GM12878 (cell line): ENCODE results near the gene DOCK1. TPM values are rescaled to one million over a fixed set of nuclear protein-coding genes. Genes with fewer than 3 reads are reported as not detected.

Experiments used
- ATAC-seq: fragments of 200-7000 bp; cut with Tn5 transposase; 3 replicates; pipeline ENCODE4 v1.9.1; 2020; ENCODE audit warnings: mild to moderate bottlenecking, moderate library complexity
- BruUV-seq: library from RNA; stranded (reverse); fragments of 400-500 nt; replicated peaks from 2 replicates; lab custom pipeline; 2021; lab: Mats Ljungman, UMichigan
- CTCF ChIA-PET: fragments of 300-600 bp; sonication (Branson Sonifier 250); formaldehyde crosslinking; extraction: SDS; loops from one replicate; lab custom pipeline; 2021; ENCODE audit warnings: inconsistent platforms; lab: Yijun Ruan, JAX
- POLR2A ChIA-PET: fragments of 350-600 bp; formaldehyde crosslinking; extraction: SDS; loops from one replicate; lab custom pipeline; 2021; ENCODE audit warnings: inconsistent platforms; lab: Charles Lee
- RAD21 ChIA-PET: fragments of 300-600 bp; sonication (Branson Sonifier 250); formaldehyde crosslinking; loops from one replicate; lab custom pipeline; 2023; ENCODE audit warnings: antibody characterized with exemption; ENCODE audit not compliant: unreplicated experiment; lab: Charles Lee
- SMC1A ChIA-PET: fragments of 300-600 bp; sonication (Branson Sonifier 250); formaldehyde crosslinking; loops from one replicate; lab custom pipeline; 2023; ENCODE audit not compliant: unreplicated experiment, uncharacterized antibody; lab: Charles Lee
- DNase-seq: peaks from one replicate; pipeline ENCODE4 v3.0.0-alpha.2; 2011; ENCODE audit warnings: low read depth, low spot score
- FAIRE-seq: peaks from 3 replicates; lab custom pipeline; 2011; peaks lifted over from hg19 to GRCh38; lab: Jason Lieb, UNC
- H2AFZ ChIP-seq: 2 replicates; pipeline ENCODE4 v1.6.0; 2011; ENCODE audit warnings: low read depth, low read length, control low read depth; ENCODE audit not compliant: control insufficient read depth
- H3K27ac ChIP-seq: 2 replicates; pipeline ENCODE4 v1.5.1; 2011; ENCODE audit warnings: control low read depth; ENCODE audit not compliant: control insufficient read depth, insufficient read depth
- H3K27me3 ChIP-seq, 2 experiments: replicated peaks in 1 of 2; 2 replicates each; pipeline versions ENCODE4 v1.6.0 to v1.6.1; 2011; ENCODE audit warnings: low read length in 1 of 2; ENCODE audit not compliant: control insufficient read depth in 2 of 2, insufficient read depth in 2 of 2
- H3K36me3 ChIP-seq, 2 experiments: 2 replicates each; pipeline ENCODE4 v1.5.1; 2011; ENCODE audit warnings: low read length in 1 of 2; ENCODE audit not compliant: control insufficient read depth in 2 of 2, insufficient read depth in 2 of 2
- H3K4me1 ChIP-seq: 2 replicates; pipeline ENCODE4 v1.6.1; 2011; ENCODE audit warnings: mild to moderate bottlenecking, low read length, moderate library complexity, mixed read lengths; ENCODE audit not compliant: control insufficient read depth, insufficient read depth
- H3K4me2 ChIP-seq: 2 replicates; pipeline ENCODE4 v1.6.0; 2011; ENCODE audit warnings: control low read depth; ENCODE audit not compliant: control insufficient read depth, insufficient read depth
- H3K4me3 ChIP-seq: fragments of 200-600 bp; sonication (generic); 2 replicates; pipeline ENCODE4 v1.5.1; 2016
- H3K79me2 ChIP-seq: 2 replicates; pipeline ENCODE4 v1.6.0; 2011; ENCODE audit warnings: low read length; ENCODE audit not compliant: control insufficient read depth, insufficient read depth
- H3K9ac ChIP-seq: 2 replicates; pipeline ENCODE4 v1.8.0; 2011; ENCODE audit warnings: low read length, control low read depth, mixed read lengths; ENCODE audit not compliant: control insufficient read depth, insufficient read depth
- H3K9me3 ChIP-seq: replicated peaks from 3 replicates; pipeline ENCODE4 v1.5.1; 2011; ENCODE audit warnings: mild to moderate bottlenecking, low read length; ENCODE audit not compliant: control insufficient read depth, insufficient read depth
- H4K20me1 ChIP-seq: 2 replicates; pipeline ENCODE4 v1.6.0; 2011; ENCODE audit not compliant: control insufficient read depth, insufficient read depth
- ATF7 ChIP-seq: fragments of 450-650 bp; IDR thresholded peaks from 2 replicates; pipeline ENCODE4 v1.6.1; 2016; ENCODE audit warnings: low read depth, mild to moderate bottlenecking
- BCLAF1 ChIP-seq: fragments of 450-650 bp; IDR thresholded peaks from 2 replicates; pipeline ENCODE4 v1.6.1; 2017; ENCODE audit warnings: antibody characterized with exemption, mild to moderate bottlenecking, moderate library complexity
- BMI1 ChIP-seq: fragments of 450-650 bp; IDR thresholded peaks from 2 replicates; pipeline ENCODE4 v1.6.1; 2016; ENCODE audit warnings: mild to moderate bottlenecking, moderate library complexity, borderline replicate concordance
- CHD1 ChIP-seq: IDR thresholded peaks from 2 replicates; pipeline ENCODE4 v1.6.1; 2012; ENCODE audit warnings: low read depth, low read length, improper control_type of control experiment
- HCFC1 ChIP-seq: fragments of 150-350 bp; IDR thresholded peaks from 2 replicates; pipeline ENCODE4 v1.6.1; 2014; ENCODE audit warnings: low read length
- JUNB ChIP-seq: IDR thresholded peaks from 2 replicates; pipeline ENCODE4 v1.6.1; 2016; ENCODE audit warnings: antibody characterized with exemption, mild to moderate bottlenecking
- MXI1 ChIP-seq: fragments of 150-350 bp; IDR thresholded peaks from 2 replicates; pipeline ENCODE4 v1.6.1; 2011; ENCODE audit warnings: low read depth, mild to moderate bottlenecking, inconsistent platforms, low read length, improper control_type of control experiment
- NBN ChIP-seq: fragments of 450-650 bp; IDR thresholded peaks from 2 replicates; pipeline ENCODE4 v1.6.1; 2016
- NR2F1 ChIP-seq: fragments of 450-650 bp; conservative IDR thresholded peaks from 2 replicates; pipeline ENCODE4 v1.6.1; 2017; ENCODE audit warnings: mild to moderate bottlenecking
- PAX5 ChIP-seq: IDR thresholded peaks from 2 replicates; pipeline ENCODE4 v1.6.1; 2011; ENCODE audit warnings: low read depth, low read length, borderline replicate concordance
- PRDM15 ChIP-seq: fragments of 450-650 bp; formaldehyde crosslinking; IDR thresholded peaks from 2 replicates; pipeline ENCODE4 v1.4.0; 2020; ENCODE audit warnings: mild to moderate bottlenecking, moderate library complexity
- SKIL ChIP-seq: fragments of 450-650 bp; IDR thresholded peaks from 2 replicates; pipeline ENCODE4 v1.6.1; 2017; ENCODE audit warnings: mild to moderate bottlenecking, low read depth, inconsistent platforms; ENCODE audit not compliant: poor library complexity, severe bottlenecking
- SUZ12 ChIP-seq: fragments of 200-600 bp; sonication (generic); IDR thresholded peaks from one replicate; pipeline ENCODE4 v1.6.1; 2018; ENCODE audit warnings: antibody characterized with exemption, mild to moderate bottlenecking; ENCODE audit not compliant: unreplicated experiment
- TCF12 ChIP-seq: IDR thresholded peaks from 2 replicates; pipeline ENCODE4 v1.6.1; 2011; ENCODE audit warnings: low read depth, mild to moderate bottlenecking, low read length
- WGBS: methylation state at CpG from one replicate; pipeline ENCODE4 v1.1.6; 2016; ENCODE audit warnings: low lambda C conversion rate; ENCODE audit not compliant: insufficient replicate concordance, insufficient coverage; ENCODE audit errors: missing lambda C conversion rate; 5-methylcytosine and 5-hydroxymethylcytosine counted together
- in situ Hi-C: fragments of 300-500 bp; cut with MboI; formaldehyde crosslinking; loops from 9 replicates; pipeline ENCODE4 v1.14.3; 2018; ENCODE audit warnings: mixed read lengths
- intact Hi-C: fragments of 100-400 bp; cut with micrococcal nuclease; formaldehyde crosslinking; loops from one replicate; pipeline ENCODE4 v1.14.2; 2022; ENCODE audit not compliant: unreplicated experiment
- polyA plus RNA-seq, 11 experiments: library from polyadenylated mRNA; depleted of rRNA in 4 of 11; unstranded in 6 of 11; stranded (reverse) in 5 of 11; fragments of >200 nt; fragmentation: Nextera tagmentation in 4 of 11; fragmentation: Illumina TruSeq in 1 of 11; extraction: Ambion mirVana in 4 of 11; extraction: Trizol in 1 of 11; gene quantifications; 1 replicate in 1 of 11; 2 replicates in 10 of 11; pipeline versions ENCODE4 v1.2.1 to v1.2.3, GENCODE V29; 2011 to 2016; ENCODE audit warnings: inconsistent platforms in 2 of 11, missing spikeins in 2 of 11, low read depth in 1 of 11
- total RNA-seq, 4 experiments: library from RNA; depleted of rRNA in 3 of 4; stranded (reverse); fragments of >200 nt in 3 of 4; fragmentation: Illumina TruSeq in 1 of 4; extraction: Trizol in 1 of 4; gene quantifications; 2 replicates each; pipeline versions ENCODE4 v1.2.1 to v1.2.3, GENCODE V29; 2013 to 2021
- TF ChIP-seq, protein P1 (sequence below): IDR thresholded peaks from 2 replicates; pipeline ENCODE4 v1.6.1; 2011; ENCODE audit warnings: borderline replicate concordance, low read depth, mild to moderate bottlenecking, moderate library complexity, mixed read lengths, low read length; ENCODE audit not compliant: insufficient read depth; ENCODE audit errors: extremely low read length

Gene DOCK1
- total and polyA plus RNA-seq, 10 of the 15 experiments (the other 5 are each of a cell fraction or from before 2014, with no cell fraction given) = 0.05 to 0.18 TPM; not detected in 8

DNA sequence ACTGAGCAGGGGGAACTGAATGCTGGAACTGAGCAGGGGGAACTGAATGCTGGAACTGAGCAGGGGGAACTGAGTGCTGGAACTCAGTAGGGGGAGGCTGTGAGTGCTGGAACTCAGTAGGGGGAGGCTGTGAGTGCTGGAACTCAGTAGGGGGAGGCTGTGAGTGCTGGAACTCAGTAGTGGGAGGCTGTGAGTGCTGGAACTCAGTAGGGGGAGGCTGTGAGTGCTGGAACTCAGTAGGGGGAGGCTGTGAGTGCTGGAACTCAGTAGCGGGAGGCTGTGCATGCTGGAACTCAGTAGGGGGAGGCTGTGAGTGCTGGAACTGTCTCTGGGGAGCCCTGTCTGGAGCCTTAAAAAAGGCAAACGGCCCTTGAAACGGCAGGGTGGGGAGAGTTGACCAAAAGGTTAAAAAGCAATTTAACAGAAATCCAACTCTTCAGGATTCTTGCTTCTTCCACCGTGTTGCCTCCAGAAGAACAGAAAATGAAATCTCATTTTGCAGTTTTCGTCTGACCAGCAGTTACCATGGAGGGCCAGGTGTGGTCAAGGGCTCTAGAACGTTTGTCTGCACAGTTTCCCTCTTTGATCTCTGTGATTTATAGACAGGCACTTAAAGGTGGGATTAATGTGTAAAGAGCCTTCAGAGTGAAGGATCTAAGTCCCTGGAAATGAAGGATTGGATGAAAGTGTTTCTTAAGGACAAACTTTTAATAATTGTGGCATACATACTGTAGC, 19.1 kb downstream of the DOCK1 start:
- in situ Hi-C loops (no loop called here), intact Hi-C loops (no loop called here)
- no peaks in the 10 kb centered on the region for H3K79me2 ChIP-seq
- no peaks in the 10 kb centered on the region for H3K27me3 ChIP-seq
- ChIA-PET CTCF (no interaction called here), POLR2A (no interaction called here), SMC1A (no interaction called here), RAD21 (no interaction called here)
- H3K36me3 ChIP-seq = no peaks in the 10 kb centered on the region
- no peak overlapping the region for H3K4me2 ChIP-seq
- H3K27ac ChIP-seq = no peak overlapping the region
- FAIRE-seq (no peak), ATAC-seq (no peak), DNase-seq (no peak)
- no peak overlapping the region for H2AFZ ChIP-seq
- H3K9ac ChIP-seq = no peak overlapping the region
- H4K20me1 ChIP-seq = no peaks in the 10 kb centered on the region
- no peaks in the 10 kb centered on the region for H3K4me1 ChIP-seq
- no peaks in the 10 kb centered on the region; the same call in 2 of the 3 replicates for H3K9me3 ChIP-seq
- 5% methylated on average over 5 of the region's 6 CpGs for WGBS
- BruUV-seq = no TSS peak
- H3K4me3 ChIP-seq = no peak overlapping the region
- TF ChIP-seq PRDM15 (CRISPR knock-in tag) (no peak), HCFC1 (no peak), CHD1 (no peak), BMI1 (no peak), SUZ12 (no peak), TCF12 (no peak), NR2F1 (no peak), NBN (no peak), ATF7 (no peak), MXI1 (no peak), BCLAF1 (no peak), PAX5 (no peak), JUNB (no peak), SKIL (no peak)
- TF ChIP-seq, protein P1, sequence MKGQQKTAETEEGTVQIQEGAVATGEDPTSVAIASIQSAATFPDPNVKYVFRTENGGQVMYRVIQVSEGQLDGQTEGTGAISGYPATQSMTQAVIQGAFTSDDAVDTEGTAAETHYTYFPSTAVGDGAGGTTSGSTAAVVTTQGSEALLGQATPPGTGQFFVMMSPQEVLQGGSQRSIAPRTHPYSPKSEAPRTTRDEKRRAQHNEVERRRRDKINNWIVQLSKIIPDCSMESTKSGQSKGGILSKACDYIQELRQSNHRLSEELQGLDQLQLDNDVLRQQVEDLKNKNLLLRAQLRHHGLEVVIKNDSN = no peak
